GM08714 (cell line): ENCODE data around the gene CFAP65.

Source experiments
- H3K4me3 ChIP-seq: fragments of 200-500 bp; sonication (Bioruptor generic); 2 replicates; pipeline ENCODE4 v1.5.1; 2014; ENCODE audit warnings: mild to moderate bottlenecking, low read length, inconsistent platforms
- ZNF274 ChIP-seq: IDR thresholded peaks from 2 replicates; pipeline ENCODE4 v1.6.1; 2012; ENCODE audit warnings: mild to moderate bottlenecking, low read depth, low read length

The CFAP65 gene

GRCh38 chr2:219030177-219030940 lies 11.0 kb downstream of the CFAP65 start:
- no peak overlapping the region for H3K4me3 ChIP-seq
- no peak for TF ChIP-seq ZNF274

DNA sequence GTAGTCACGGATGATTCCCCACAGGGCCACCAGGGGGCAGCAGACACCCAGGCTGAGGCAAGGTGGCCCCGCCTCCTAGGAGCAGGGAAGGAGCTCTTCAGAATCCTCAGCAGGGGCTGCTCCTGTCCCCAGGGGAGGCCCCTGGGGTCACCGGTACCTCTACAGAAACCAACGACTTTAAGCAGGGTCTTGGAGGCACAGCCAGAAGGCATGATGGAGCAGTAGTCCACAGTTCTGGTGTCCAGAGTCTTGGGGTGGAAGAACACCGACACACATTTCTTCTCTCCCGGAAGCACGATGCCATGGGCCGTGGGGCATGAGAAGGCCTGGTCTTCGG lies 11.5 kb downstream of the CFAP65 start:
- no peak overlapping the region for H3K4me3 ChIP-seq
- TF ChIP-seq ZNF274: no peak

DNA sequence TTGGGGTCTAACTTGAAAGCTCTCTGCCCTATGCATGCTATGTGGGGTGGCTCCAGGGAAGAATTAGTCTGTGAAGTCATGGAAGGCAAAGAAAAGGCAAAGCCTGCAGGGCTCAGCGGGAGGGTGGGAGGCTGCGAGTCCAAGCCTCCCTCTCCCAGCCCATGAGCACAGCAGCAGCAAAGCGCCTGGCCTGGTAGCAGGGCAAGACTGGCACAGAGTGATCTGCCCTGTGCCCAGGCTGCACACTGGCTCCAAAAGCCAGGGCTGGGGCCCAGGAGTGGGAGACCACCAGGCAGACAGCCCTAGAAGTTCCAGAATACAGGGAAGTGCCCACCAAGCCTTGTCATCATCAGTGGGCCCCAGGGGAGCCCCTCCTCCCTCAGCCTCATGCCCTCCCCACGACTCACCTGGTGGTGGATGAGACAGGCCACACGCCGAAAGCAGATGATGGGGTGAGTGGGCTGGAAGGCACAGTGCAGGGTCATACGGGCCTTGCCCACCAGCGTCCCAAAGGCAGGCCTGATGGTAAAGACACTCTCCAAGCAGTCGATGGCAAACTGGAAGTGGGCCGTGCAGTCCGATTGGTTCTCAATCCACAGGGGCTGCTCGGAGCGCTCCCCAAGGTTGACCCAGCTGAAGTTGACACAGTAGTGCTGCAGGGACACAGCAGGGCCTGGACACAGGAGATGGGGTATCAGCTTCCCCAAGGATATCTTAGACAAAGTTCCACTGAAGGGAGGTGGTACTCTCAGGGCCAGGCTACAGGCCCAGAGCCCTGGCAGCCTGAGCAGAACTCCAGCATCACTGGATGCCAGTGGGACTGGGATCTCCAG lies 12.1 kb downstream of the CFAP65 start:
- no peak for TF ChIP-seq ZNF274
- no peak overlapping the region for H3K4me3 ChIP-seq

DNA sequence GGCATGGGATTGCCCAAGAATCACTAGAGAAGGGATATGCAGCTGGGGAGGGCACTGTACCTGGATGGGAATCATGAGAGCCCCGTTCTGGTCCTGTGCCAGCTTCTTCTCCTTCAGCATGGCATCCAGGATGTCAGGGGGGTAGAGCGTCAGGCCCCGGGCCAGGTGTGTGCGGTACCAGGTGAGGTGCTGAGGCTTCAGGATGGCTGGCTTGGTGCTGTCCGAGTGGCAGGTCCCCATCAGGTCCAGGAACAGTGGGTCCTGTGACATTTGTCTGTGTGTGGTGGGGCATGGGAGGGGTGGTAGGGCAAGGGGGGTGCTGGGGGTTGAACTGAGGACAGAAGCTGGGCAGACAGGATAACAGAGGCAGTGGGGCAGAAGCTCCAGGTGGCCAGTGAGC lies 13.2 kb downstream of the CFAP65 start:
- H3K4me3 ChIP-seq: no peak overlapping the region
- no peak for TF ChIP-seq ZNF274

DNA sequence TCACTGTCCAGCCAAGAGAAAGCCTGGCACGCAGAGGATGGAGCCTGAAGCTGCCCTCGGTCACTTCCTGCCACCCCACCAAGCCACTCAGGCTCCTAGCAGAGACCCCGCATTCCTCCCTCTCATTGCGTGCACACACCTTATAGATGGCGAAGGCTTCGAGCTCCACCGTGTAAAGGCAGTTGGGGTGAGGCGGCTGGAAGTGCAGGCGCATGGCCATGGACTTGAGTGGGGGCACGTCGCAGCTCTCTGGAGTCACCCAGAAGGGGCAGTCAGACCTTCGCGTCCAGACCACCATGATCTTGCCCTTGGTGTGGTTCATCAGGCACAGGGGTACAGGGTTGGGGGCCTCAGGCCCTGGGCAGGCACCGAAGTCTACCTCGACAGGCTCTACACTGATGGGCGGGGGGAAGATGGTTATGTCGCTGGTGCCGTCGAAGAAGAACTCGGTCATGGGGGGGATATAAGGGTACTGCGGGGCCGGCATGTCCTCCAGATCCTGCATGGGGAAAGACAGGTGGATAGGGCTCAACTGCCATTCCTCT lies 13.7 kb downstream of the CFAP65 start:
- no peak overlapping the region for H3K4me3 ChIP-seq
- no peak for TF ChIP-seq ZNF274

DNA sequence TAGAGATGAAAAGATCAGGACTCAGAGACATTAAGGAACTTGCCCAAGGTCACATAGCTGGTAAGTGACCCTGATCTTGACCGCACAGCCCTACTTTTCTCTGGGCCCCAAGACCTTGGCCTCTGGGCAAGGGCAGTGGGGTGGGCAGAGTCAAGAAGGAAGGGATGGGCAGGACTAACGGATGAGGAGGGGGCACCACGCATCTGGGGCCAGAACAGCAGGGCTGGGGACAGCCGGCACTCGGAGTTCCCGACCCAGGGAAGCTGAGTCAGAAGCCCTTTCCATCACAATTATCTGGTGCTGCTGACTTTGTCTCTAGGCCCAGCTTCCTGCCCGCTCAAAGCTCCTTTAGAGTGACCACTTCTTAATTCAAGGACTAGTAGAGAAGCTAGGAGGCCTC lies 14.4 kb downstream of the CFAP65 start:
- no peak for TF ChIP-seq ZNF274
- no peak overlapping the region for H3K4me3 ChIP-seq

- no peak for TF ChIP-seq ZNF274
- no peak overlapping the region for H3K4me3 ChIP-seq
These were observed 15.4 kb downstream of the CFAP65 start for GRCh38 chr2:219025637-219026585.

DNA sequence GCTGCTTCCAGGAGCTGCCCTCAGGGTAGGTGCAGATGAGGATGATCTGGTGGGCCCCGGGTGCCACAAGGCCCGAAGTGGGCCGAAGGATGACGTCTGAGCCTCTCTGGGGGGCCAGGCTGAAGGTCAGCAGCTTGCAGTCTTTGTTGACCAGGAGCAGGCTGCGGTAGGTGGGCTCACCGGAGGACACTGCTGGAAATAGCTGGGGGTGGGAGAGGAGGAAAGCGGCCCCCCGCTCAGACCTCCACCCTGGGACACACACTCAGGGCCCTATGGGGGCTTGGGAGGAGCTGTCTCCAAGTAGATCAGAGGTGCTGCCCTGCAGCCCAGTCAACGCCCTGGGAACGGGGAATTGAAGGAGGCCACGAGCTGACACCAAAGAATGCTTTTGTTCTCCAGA lies 17.3 kb downstream of the CFAP65 start:
- no peak overlapping the region for H3K4me3 ChIP-seq
- no peak for TF ChIP-seq ZNF274

DNA sequence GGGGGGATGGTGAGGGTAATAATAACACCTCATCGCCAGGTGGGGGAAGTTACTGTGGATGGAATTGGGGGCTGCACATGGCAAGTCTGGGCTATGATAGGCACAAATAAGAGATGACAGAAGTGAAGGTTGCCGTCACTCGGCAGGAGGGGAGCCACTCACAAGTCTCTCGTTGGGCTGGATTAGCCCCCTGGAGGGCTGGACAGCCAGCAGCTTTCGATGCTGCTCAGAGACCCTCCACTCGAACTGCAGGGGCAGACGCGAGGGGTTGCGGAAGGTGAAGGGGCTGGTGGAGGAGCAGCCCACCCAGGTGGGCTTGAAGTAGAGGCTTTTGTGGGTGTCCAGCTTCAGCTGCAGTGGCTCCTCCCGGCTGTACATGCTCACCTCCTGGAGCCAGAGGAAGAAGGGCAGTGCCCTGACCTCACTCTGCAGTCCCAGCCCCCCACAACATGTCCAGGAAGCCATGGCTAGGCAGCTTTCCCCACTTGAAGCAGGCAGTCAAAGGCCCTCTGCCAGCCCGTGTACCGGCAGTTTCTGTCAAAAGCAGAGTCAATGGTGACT lies 18.2 kb downstream of the CFAP65 start:
- TF ChIP-seq ZNF274: no peak
- no peak overlapping the region for H3K4me3 ChIP-seq

DNA sequence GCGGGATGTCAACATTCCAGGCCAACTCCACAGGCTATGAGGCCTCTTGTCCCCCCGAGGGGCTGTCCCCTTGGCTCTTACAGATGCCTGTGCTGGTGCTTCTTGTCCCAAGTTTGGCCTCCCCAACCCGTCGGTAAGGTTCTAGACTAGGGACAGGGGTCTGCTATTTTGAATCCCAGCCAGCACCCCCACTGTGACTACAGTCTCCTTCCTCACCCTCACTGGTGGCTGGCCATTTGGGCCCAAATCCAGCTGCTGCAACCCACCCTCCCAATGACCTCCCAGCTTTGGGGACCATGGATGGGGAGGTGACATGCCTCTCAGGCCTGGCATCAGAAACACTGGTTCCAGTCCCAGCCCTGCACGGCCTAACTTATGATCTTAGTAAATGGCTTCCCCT lies 18.7 kb downstream of the CFAP65 start:
- no peak overlapping the region for H3K4me3 ChIP-seq
- TF ChIP-seq ZNF274: no peak

GRCh38 chr2:219022041-219022440 lies 19.3 kb downstream of the CFAP65 start:
- no peak overlapping the region for H3K4me3 ChIP-seq
- TF ChIP-seq ZNF274: no peak

DNA sequence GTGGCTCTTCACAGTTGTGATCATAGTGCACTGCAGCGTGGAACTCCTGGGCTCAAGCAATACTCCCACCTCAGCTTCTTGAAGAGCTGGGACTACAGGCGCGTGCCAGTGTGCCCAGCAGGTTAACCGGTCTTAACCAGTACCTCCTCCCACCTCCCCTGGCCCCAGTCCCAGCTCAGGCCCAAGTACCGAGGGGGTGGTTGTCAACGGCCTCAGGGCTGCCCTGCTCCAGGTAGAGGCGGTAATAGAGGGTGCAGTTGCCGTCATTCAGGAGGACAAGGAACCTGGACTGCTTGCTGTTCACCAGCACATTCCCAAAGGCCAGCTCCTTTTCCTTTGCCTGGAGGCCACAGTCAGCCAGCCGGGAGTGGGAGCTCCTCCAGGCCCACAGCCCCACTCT lies 19.7 kb downstream of the CFAP65 start:
- H3K4me3 ChIP-seq: no peak overlapping the region
- no peak for TF ChIP-seq ZNF274

GRCh38 chr2:219020604-219021365 lies 20.5 kb downstream of the CFAP65 start:
- H3K4me3 ChIP-seq: no peak overlapping the region
- TF ChIP-seq ZNF274: no peak
